Activated CD4-positive, alpha-beta T cell treated with anti-CD3 and anti-CD28 coated beads, Interleukin-10, Interleukin-2, amounts not matched to agents 100 ng/mL and 50 ng/mL, durations not matched to agents 16 hours and 8 hours (primary cell): ENCODE results near the gene GRAMD2A.
"Not testable (repeated sequence)": the region's sequence is repeated elsewhere in the genome, so short reads cannot be mapped to it uniquely, and the experiment has no call there.

Experiments used
- DNase-seq: peaks from one replicate; pipeline ENCODE4 v3.0.0-alpha.2; 2020

The GRAMD2A gene

GRCh38 chr15:72182673-72183072, 14.9 kb downstream of the GRAMD2A start:
- no peak for DNase-seq

GRCh38 chr15:72182244-72182643, 15.3 kb downstream of the GRAMD2A start:
- no peak for DNase-seq

DNA sequence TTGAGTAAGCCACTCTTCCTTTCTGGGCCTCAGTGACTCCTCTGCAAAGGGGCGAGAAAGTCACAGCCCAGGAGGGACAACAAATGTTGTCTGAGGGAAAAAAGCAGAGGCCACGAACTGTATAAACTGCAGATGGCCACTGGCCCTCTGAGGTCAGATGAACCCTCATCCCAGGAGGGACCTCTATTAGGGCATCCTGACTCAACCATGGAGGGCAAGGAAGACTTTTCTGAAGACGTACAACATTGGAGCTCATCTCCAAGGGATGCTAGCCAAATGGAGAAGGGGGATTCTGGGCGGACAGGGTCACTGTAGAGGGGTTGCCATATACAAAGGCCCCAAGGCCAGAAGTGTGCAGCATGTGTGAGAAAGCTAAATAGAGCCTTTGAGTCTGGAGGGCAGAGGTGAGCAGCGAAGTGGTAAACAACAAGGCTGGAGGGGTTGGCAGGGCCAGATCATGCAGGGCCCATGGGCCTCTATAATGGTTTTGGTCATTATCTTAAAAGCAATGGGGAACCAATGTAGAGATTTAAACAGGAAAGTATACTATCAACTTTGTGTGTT, 16.7 kb downstream of the GRAMD2A start:
- no peak for DNase-seq

DNA sequence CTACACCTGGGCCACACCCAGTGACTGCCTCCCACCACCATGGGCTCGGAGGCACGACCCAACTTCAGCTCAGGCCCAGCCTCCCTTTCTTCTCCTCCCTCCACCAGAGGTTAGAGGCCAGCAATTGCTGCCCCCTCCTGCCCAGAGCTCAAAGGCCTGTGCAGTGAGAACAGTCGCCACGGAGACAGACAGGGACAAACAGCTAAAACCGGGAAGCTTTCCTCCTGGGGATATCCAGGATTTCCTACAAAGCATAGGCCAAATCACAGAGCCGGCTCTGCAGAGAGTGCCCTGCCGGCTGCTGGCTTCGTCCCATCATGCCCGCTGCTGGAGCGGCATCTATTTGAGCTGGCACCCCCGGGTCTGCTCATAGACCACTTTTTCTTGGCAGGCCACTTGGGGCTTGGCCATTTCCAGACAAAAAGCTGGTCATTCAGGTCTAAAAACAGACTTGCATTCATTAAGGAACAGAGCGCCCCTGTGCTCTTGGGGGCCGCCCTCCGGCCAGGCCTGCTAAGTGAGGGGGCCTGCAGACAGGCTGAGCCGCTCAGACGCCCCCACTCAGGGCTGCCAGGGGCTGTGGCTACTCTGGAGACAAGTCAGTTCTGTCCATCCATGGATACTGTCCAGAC, 17.5 kb downstream of the GRAMD2A start:
- no peak for DNase-seq

DNA sequence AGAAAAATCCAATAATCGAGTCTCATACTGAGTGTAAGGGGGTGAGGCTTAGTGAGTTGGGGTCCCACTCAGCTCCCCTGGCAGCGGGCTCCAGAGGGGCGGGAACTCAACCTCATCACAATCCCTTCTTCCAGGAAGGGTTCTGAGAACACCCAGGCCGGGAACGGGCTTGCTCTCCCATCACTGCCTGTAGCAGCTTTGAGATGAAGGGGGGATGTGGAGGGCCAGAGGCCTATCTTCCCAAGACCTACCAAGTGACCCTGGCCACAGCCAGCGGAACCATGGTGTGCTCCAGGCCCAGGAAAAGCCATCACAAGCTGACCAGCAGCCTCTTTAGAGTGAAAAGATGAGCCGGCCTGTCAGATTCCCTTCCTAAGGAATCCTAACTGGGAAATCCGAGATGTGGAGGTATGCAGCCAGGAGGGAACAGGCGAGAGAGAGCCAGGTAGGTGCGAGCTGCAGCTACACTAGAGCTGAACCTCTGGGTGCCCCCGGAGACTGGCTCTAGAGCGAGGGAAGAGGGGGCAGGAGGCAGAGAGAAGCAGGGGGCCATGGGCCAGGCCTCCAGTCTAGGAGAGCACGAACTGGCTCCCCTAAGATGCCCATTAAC, 18.5 kb downstream of the GRAMD2A start:
- no peak for DNase-seq

DNA sequence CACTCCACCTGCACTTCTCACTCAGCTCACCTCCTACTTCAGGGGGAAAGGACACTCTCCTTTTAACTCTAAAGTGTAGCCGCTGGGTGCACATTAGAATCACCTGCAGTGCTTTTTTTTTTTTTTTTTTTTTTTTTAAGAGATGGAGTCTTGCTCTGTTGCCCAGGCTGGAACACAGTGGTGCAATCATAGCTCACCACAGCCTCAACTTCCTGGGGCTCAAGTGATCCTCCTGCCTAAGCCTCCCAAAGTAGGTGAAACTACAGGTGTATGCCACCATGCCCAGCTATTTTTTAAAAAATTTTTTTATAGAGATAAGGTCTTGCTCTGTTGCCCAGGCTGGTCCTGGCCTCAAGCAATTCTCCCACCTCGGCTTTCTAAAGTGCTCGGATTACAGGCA, 20.8 kb downstream of the GRAMD2A start:
- DNase-seq: no peak

DNA sequence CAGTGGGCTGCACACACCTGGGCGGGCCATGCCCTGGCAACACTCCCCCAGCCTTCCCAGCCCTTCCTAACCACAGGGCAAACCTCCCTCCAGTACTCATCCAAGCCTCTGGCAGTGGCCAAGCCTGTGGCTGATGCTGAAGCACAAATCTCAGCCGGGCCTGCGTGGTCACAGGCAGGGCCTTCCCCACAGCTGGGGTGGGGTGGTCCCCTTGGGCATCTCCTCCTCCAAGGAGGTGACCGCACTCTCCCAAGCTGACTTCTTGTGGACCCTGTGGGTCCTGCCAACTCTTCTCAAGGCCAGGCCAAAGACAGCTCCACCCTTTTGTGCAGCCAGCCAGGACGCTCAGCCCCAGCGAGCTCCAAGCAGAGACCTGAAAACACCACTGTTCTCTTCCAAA, 21.4 kb downstream of the GRAMD2A start:
- no peak for DNase-seq

DNA sequence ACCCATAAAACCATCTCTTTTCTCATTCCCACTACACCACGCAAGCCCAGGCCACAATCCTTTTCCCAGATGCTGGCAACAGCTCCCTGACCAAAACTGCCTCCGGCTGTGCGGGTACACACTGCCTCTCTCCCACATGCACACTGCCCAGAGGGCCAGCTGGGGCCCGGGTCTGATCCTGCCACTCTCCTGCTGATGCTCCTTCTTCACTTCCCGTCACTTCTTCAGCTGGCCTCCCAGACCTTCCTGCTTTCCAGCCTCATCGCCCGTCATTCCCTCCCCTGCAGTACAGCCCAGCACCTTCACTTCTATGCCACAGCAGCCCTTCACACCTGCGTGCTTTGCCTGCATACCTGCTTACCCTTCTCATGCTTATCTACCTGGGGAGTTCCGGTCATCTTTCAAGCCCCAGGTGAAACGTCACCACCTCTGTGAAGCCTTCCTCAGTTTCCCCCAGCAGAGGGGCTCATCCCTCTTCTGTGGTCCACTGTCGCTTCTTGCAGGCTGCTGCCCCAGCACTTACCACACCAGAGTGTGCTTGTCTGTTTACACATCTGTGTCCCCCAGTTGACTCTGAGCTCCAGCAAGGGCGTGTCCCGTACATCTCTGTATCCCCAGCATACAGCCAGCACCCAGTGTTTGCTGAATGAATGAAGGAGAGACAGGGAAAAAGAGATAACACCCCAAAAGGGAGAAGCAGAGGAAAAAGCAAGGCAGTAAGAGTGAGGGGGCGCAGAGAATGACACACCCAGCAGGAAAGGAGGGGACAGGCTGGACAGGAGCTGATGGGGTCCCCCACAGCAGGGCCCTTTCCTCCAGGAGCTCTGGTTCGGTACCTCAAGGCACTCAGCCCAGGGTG, 22.2 kb downstream of the GRAMD2A start:
- DNase-seq: no peak

DNA sequence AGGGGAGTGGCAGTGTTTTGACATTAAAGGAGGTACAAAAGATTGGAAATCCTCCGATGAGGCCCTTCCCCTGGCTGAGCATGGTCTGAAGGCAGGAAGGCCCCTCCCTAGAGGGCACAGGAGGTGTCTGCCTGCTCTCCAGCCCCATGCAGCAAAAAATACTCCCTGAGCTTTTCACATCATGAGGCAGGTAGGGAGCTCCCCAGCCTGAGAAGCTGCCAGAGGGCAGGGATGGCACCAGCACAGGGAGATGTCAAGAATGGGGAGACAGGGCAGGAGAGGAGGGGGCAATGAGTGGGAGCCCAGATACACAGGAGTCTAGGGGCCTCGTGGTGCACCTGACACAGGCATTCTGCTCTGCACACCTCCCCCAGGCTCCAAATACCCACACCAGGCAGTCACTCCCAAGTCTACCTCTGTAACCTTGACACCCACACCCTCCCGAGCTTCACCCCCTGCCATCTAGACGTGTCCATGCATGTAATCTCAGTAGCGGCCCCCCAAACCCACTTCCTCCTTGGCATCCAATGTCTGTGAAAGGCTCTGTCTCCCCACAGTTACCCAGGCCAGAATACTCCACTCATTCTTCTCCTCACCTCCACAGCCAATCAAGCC, 22.9 kb downstream of the GRAMD2A start:
- DNase-seq: no peak

GRCh38 chr15:72173864-72174550, 23.6 kb downstream of the GRAMD2A start:
- DNase-seq: no peak

DNA sequence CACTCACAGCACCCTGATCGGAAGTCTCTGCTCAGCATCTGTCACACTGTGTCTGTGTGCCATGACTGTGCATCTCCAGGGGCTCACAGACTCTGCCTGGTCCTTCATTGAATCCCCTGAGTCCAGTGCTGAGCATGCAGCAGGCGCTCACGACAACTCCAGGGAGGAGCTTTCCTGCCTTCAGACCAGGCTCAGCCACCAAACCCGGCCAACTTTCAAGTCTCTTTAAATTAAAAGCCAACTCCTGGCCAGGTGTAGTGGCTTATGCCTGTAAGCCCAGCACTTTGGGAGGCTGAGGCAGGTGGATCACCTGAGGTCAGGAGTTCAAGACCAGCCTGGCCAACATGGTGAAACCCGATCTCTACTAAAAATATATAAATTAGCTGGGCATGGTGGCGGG, 24.2 kb downstream of the GRAMD2A start:
- DNase-seq: no peak

DNA sequence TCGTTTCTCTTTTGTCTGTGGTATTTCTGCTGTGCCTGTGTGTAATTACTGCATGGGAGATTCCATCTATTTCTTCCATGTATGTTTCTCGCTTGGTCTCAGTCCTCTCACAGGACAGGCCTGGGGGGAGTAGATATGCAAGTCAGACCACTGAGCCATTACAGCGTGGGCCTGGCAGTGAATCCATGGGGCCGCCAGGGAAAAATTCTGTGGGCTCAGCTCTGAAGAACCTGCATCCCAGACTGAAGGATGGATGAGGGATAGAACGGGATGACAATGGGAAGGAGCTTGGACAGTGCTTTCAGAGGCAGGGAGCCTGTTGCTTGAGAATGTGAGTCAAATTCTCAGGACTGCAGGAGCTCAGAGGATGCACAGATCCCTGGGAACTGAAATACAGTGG, 24.8 kb downstream of the GRAMD2A start:
- no peak for DNase-seq

DNA sequence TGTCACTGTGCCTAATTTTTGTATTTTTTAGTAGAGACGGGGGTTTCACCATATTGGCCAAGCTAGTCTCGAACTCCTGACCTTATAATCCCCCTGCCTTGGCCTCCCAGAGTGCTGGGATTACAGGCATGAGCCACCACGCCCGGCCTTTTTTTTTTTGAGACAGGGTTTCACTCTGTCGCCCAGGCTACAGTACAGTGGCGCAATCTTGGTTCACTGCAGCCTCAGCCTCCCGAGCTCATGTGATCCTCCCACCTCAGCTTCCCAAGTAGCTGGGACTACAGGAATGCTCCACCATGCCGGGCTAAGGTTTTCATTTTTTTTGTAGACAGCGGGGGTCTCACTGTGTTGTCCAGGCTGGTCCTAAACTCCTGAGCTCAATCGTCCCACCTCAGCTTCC, 25.6 kb downstream of the GRAMD2A start:
- not testable (repeated sequence) for DNase-seq

DNA sequence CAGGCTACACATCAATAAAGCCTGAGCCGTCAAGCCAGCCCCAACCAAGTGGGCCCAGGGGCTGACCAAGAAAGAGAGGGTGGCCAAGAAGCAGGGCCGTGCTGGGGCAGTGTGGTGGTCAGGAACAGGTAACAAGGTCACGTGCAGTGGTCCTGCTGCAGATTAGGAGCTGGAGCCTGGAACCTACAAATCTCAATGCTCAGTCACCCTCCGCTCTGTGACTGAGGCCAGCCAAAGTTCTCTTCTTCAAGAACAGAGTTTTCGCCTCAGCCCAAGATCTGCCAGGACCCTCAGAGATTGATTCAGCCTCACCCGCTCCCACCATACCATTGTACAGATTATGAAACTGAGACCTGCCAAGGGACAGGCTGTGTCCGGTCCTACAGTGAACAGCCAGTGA, 26.9 kb downstream of the GRAMD2A start:
- no peak for DNase-seq

GRCh38 chr15:72169921-72170611, 27.5 kb downstream of the GRAMD2A start:
- DNase-seq: no peak

DNA sequence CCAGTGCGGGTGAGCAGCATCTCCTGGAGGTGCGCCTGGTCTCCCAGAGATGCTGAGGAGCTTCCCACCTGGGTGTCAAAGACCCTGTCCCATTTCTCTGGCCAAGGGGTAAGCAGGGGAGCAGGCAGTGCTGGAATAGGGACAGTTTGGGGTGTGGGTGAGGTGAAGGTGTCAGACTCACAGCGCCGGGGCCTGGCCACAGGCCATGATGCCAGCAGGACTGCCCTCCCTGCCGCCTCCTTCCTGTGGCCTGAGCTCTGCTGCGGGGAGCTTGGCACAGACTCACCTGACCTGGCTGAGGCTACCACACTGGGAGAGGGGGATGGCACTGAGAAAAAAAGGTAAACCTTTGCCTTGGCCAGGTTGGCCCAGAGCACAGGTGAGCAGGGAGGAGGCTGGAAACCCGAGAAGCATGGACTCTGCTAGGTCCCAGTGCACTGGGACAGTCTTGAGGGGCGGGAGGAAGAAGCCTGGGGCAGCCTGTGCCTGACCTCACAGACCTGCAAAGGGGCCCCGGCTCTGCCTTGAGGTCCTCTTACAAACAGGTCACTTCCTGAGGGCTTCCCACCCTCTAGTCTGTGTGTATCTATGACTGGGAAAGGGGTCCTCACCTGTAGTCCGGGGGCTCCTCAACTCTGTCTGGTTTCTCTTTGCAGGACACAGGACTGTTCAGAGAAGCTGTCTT, 28.2 kb downstream of the GRAMD2A start:
- DNase-seq: no peak

DNA sequence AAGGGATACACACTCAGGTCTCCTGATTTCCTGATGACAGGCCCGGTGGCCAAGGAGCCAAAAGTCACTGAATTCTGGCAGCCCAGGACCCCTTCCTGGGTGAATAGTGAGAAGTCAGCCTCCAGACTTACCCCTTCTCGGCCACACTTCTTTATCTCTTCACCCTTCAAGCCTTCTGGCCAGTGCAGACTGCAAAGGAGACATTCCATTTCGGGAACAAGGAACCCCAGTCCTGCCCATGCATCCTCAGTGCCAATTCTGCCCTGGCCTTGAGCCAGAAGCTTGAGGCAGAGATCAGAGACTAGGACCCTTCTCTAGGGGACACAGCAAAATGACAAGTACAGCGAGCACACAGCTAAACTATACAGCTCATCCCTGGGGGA, 28.8 kb downstream of the GRAMD2A start:
- DNase-seq: no peak

- DNase-seq: peak; percentile 23
Observed at GRCh38 chr15:72168131-72168807, 29.3 kb downstream of the GRAMD2A start.

GRCh38 chr15:72167445-72167844, 30.1 kb downstream of the GRAMD2A start:
- DNase-seq: no peak

- no peak for DNase-seq
Observed at GRCh38 chr15:72166716-72167417, 30.7 kb downstream of the GRAMD2A start.
